ENCODE results near the gene PLA2G2F. TPM values are rescaled to one million over a fixed set of nuclear protein-coding genes. Genes with fewer than 3 reads are reported as not detected.
"Not testable (repeated sequence)": the region's sequence is repeated elsewhere in the genome, so short reads cannot be mapped to it uniquely, and the experiment has no call there.

PLA2G2F gene
- total and polyA plus RNA-seq, 7 donors, result 0.03 TPM; not detected in 6

DNA sequence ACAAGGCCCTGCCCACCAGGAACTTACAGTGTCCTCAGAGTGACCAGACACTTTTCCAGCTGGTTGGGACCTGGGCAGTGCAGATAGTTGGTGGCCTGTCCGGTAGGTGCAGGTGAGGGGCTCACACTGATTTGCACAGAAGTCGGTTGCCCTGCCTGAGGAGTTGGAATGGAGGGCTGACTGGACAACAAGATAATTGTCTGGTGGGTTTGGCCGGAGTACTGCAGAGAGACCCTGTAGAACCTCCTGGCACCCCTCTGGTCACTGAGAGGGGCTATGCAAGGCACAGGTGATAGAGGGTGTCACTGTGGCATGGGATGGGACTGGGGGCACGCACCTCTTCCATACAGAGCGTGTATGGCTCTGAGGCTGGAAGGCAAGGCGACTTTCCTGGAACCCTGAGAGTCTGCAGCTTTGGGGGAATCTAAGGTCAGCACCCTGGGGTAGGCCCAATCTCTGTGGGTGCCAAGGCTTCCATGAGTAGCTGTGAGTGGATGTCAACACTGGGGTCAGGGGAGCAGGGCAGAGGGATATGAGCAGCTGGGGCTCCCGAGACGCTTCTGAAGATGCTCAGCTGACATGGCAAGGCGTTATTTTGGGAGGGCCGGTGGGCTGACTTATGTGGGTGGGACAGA, 12.2 kb upstream of the PLA2G2F start:
- intact Hi-C loops (cut with DNase I), result no loop called here
- Histone ChIP-seq H3K4me3 (no peak overlapping the region), H3K36me3 (ENCODE audit: insufficient read depth in 1 of 2, low read depth in 1 of 2) (no peaks in the 10 kb centered on the region), H3K9me3 (no peaks in the 10 kb centered on the region), H3K27ac (no peak overlapping the region), H3K4me1 (no peaks in the 10 kb centered on the region), H3K27me3 (ENCODE audit: insufficient read depth in 3 of 3, low read length in 2 of 3) (peaks cover 0 to 18% (median 3%) of the 10 kb centered on the region in 3 donors)
- TF ChIP-seq, protein P1, sequence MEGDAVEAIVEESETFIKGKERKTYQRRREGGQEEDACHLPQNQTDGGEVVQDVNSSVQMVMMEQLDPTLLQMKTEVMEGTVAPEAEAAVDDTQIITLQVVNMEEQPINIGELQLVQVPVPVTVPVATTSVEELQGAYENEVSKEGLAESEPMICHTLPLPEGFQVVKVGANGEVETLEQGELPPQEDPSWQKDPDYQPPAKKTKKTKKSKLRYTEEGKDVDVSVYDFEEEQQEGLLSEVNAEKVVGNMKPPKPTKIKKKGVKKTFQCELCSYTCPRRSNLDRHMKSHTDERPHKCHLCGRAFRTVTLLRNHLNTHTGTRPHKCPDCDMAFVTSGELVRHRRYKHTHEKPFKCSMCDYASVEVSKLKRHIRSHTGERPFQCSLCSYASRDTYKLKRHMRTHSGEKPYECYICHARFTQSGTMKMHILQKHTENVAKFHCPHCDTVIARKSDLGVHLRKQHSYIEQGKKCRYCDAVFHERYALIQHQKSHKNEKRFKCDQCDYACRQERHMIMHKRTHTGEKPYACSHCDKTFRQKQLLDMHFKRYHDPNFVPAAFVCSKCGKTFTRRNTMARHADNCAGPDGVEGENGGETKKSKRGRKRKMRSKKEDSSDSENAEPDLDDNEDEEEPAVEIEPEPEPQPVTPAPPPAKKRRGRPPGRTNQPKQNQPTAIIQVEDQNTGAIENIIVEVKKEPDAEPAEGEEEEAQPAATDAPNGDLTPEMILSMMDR (IDR thresholded peaks at IDR 0.05), result no peak
- no peak for DNase-seq
- ATAC-seq, result no peak
- 89 to 96% (median 90%) methylated on average over 10 of the region's 10 CpGs for WGBS, 3 donors

DNA sequence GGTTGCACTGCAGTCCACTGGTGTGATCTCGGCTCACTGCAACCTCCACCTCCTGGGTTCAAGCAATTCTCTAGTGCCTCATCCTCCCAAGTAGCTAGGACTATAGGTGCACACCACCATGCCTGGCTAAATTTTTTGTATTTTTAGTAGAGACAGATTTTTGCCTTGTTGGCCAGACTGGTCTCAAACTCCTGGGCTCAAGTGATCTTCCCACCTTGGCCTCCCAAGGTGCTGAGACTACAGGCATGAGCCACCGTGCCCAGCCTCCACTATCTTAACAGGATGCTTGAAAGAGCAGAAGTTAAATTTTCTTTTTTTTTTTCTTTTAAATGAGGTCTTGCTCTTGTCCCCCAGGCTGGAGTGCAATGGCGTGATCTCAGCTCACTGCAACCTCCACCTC, 8.6 kb upstream of the PLA2G2F start:
- DNase-seq; H3K4me1 ChIP-seq; intact Hi-C loops (cut with DNase I); H3K4me3 ChIP-seq; ATAC-seq; H3K36me3 ChIP-seq (ENCODE audit: insufficient read depth in 1 of 2, low read depth in 1 of 2); H3K9me3 ChIP-seq; H3K27me3 ChIP-seq (ENCODE audit: insufficient read depth in 3 of 3, low read length in 2 of 3); H3K27ac ChIP-seq: not testable (repeated sequence)
- WGBS, 3 donors, result 90 to 96% (median 92%) methylated on average over 3 of the region's 3 CpGs

DNA sequence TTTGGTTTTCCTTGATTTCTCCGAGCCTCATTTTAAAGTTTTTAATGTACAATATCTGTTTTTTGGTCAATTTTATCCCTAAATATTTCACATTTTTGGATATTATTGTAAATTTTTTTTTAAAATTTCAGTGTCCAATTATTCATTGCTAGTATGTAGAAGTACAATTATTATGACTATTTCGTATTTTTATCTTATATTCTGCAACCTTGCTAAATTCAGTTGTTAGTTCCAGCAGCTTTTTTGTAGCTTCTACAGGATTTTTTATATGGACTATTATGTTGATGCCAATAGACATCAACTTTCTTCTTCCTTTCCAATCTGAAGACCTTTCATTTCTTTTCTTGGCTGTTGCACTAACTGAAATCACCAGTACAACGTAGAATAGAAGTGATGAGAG, 4.1 kb upstream of the PLA2G2F start:
- Histone ChIP-seq H3K4me1 (no peaks in the 10 kb centered on the region), H3K36me3 (ENCODE audit: insufficient read depth in 1 of 2, low read depth in 1 of 2) (no peaks in the 10 kb centered on the region), H3K27me3 (ENCODE audit: insufficient read depth in 3 of 3, low read length in 2 of 3) (no peaks in the 10 kb centered on the region), H3K27ac (no peak overlapping the region), H3K4me3 (no peak overlapping the region), H3K9me3 (no peaks in the 10 kb centered on the region)
- intact Hi-C loops (cut with DNase I), result no loop called here
- DNase-seq, result no peak
- TF ChIP-seq, protein P1 (IDR thresholded peaks at IDR 0.05), result no peak
- WGBS, 3 donors, result 88 to 89% (median 89%) methylated on average over 3 of the region's 3 CpGs
- no peak for ATAC-seq

DNA sequence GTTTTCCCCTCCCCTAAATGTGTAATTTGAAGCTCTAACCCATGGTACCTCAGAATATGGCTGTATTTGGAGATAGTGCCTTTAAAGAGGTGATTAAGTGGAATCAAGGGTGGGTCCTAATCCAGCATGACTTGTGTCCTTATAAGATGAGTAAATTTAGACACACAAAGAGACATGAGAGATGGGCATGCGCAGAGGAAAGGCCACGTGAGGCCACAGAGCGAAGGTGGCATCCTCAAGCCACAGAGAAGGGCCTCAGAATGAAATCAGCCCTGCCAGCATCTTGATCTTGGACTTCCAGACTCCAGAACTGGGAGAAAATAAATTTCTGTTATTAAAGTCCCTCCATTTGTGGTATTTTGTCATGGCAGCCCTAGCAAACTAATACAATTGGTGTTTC, 2.9 kb upstream of the PLA2G2F start:
- Histone ChIP-seq H3K36me3 (ENCODE audit: insufficient read depth in 1 of 2, low read depth in 1 of 2) (no peaks in the 10 kb centered on the region), H3K4me1 (no peaks in the 10 kb centered on the region), H3K9me3 (no peaks in the 10 kb centered on the region), H3K27me3 (ENCODE audit: insufficient read depth in 3 of 3, low read length in 2 of 3) (peaks cover 0 to 3% (median 0%) of the 10 kb centered on the region in 3 donors), H3K27ac (no peak overlapping the region), H3K4me3 (no peak overlapping the region)
- ATAC-seq (no peak), DNase-seq (no peak)
- intact Hi-C loops (cut with DNase I), result no loop called here
- 91 to 96% (median 92%) methylated on average over 3 of the region's 3 CpGs for WGBS, 3 donors
- TF ChIP-seq, protein P1 (IDR thresholded peaks at IDR 0.05), result no peak

DNA sequence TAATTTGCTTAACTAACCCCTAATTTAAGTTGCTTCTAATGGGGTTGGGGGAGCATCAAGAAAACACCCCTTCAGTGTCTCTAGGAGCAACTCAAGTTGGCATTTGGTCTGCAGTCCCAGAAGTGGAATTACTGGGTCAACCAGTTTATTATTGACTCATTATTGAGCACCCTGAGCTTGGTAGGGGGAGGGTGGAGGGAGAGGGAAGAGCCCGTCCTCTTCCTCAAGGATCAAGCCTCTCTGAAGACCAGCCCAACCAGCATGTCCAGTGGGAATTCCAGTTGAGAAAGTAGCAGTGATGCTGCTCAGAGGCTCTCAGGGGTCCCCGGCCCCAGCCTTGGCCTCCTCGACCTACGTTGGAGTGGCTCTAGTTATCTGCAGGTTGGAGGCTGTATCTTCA, 2.1 kb upstream of the PLA2G2F start:
- H3K36me3 ChIP-seq (ENCODE audit: insufficient read depth in 1 of 2, low read depth in 1 of 2), result no peaks in the 10 kb centered on the region
- ATAC-seq, result no peak
- no peaks in the 10 kb centered on the region for H3K4me1 ChIP-seq
- no peak overlapping the region for H3K27ac ChIP-seq
- 90 to 95% (median 92%) methylated on average over 4 of the region's 4 CpGs for WGBS, 3 donors
- no peak overlapping the region for H3K4me3 ChIP-seq
- no peaks in the 10 kb centered on the region for H3K9me3 ChIP-seq
- TF ChIP-seq, protein P1 (IDR thresholded peaks at IDR 0.05), result no peak
- DNase-seq, result no peak
- H3K27me3 ChIP-seq (ENCODE audit: insufficient read depth in 3 of 3, low read length in 2 of 3), result peaks cover 0 to 3% (median 0%) of the 10 kb centered on the region in 3 donors
- intact Hi-C loops (cut with DNase I), result no loop called here

All from psoas muscle (tissue), 8 donors.